ENCODE measurements around the gene IGF2R. TPM values are rescaled to one million over a fixed set of nuclear protein-coding genes. Genes with fewer than 3 reads are reported as not detected.

The IGF2R gene
- total RNA-seq, 1 donor from 2014 or later: 35.1 TPM

DNA sequence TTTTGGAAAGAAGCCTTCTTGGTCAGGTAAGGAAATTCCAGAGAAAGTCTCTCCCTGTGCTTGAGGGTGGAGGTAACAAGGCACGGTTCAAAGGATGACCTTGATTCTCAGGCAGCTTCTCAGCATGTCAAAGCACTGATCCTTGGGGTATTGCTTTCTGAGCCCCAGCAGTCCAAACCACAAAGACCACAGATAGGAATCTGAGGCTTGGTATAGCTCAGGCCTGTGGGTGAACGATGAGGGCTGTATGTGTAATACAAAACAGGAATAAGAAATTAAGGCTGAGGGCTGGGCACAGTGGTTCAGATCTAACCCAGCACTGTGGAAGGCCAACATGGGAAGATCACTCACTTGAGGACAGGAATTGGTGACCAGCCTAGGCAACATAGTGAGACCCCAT is 82.5 kb downstream of the IGF2R start:
- Histone ChIP-seq H4K20me1 (ENCODE audit: low read depth) (no peaks in the 10 kb centered on the region), H3K36me3 (no peaks in the 10 kb centered on the region), H3K4me3 (no peak overlapping the region), H3K9me3 (ENCODE audit: low read depth) (no peaks in the 10 kb centered on the region), H2AFZ (replicated peaks) (no peak overlapping the region), H3F3A (ENCODE audit: low read depth) (no peaks in the 10 kb centered on the region), H3K9ac (no peak overlapping the region), H3K27me3 (no peaks in the 10 kb centered on the region), H3K79me2 (ENCODE audit: low read depth) (no peaks in the 10 kb centered on the region), H3K4me2 (no peak overlapping the region), H3K27ac (no peak overlapping the region), H3K4me1 (no peaks in the 10 kb centered on the region)
- Mint-ChIP-seq H3K9me3 (peaks cover 2% of the 10 kb centered on the region), H3K36me3 (peaks cover 57% of the 10 kb centered on the region), H3K27ac (no peak overlapping the region), H3K4me3 (no peak overlapping the region), H3K27me3 (ENCODE audit: insufficient read depth, low read depth) (peaks cover 3% of the 10 kb centered on the region), H3K4me1 (no peaks in the 10 kb centered on the region)
- TF ChIP-seq EZH2phosphoT487 (IDR thresholded peaks at IDR 0.05) (no peak), EZH2 (IDR thresholded peaks at IDR 0.05) (no peak)
- TF ChIP-seq, protein P1, sequence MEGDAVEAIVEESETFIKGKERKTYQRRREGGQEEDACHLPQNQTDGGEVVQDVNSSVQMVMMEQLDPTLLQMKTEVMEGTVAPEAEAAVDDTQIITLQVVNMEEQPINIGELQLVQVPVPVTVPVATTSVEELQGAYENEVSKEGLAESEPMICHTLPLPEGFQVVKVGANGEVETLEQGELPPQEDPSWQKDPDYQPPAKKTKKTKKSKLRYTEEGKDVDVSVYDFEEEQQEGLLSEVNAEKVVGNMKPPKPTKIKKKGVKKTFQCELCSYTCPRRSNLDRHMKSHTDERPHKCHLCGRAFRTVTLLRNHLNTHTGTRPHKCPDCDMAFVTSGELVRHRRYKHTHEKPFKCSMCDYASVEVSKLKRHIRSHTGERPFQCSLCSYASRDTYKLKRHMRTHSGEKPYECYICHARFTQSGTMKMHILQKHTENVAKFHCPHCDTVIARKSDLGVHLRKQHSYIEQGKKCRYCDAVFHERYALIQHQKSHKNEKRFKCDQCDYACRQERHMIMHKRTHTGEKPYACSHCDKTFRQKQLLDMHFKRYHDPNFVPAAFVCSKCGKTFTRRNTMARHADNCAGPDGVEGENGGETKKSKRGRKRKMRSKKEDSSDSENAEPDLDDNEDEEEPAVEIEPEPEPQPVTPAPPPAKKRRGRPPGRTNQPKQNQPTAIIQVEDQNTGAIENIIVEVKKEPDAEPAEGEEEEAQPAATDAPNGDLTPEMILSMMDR (IDR thresholded peaks at IDR 0.05): no peak
- DNase-seq (ENCODE audit: low spot score): no peak

GRCh38 chr6:160054271-160054670 is 85.4 kb downstream of the IGF2R start:
- no peak overlapping the region for H3K4me3 Mint-ChIP-seq
- no peaks in the 10 kb centered on the region for H3K36me3 ChIP-seq
- no peaks in the 10 kb centered on the region for H3F3A ChIP-seq (ENCODE audit: low read depth)
- peaks cover 2% of the 10 kb centered on the region for H3K9me3 Mint-ChIP-seq
- H2AFZ ChIP-seq (replicated peaks): no peak overlapping the region
- no peaks in the 10 kb centered on the region for H3K4me1 Mint-ChIP-seq
- no peaks in the 10 kb centered on the region for H3K79me2 ChIP-seq (ENCODE audit: low read depth)
- TF ChIP-seq, protein P1 (IDR thresholded peaks at IDR 0.05): no peak
- no peak for TF ChIP-seq EZH2phosphoT487 (IDR thresholded peaks at IDR 0.05)
- TF ChIP-seq EZH2 (IDR thresholded peaks at IDR 0.05): no peak
- H3K4me2 ChIP-seq: no peak overlapping the region
- no peaks in the 10 kb centered on the region for H4K20me1 ChIP-seq (ENCODE audit: low read depth)
- H3K27ac Mint-ChIP-seq: no peak overlapping the region
- H3K9ac ChIP-seq: no peak overlapping the region
- DNase-seq (ENCODE audit: low spot score): no peak
- H3K4me1 ChIP-seq: no peaks in the 10 kb centered on the region
- H3K4me3 ChIP-seq: no peak overlapping the region
- H3K27ac ChIP-seq: no peak overlapping the region
- H3K27me3 Mint-ChIP-seq (ENCODE audit: insufficient read depth, low read depth): peaks cover 5% of the 10 kb centered on the region
- no peaks in the 10 kb centered on the region for H3K27me3 ChIP-seq
- peaks cover 46% of the 10 kb centered on the region for H3K36me3 Mint-ChIP-seq
- H3K9me3 ChIP-seq (ENCODE audit: low read depth): no peaks in the 10 kb centered on the region

DNA sequence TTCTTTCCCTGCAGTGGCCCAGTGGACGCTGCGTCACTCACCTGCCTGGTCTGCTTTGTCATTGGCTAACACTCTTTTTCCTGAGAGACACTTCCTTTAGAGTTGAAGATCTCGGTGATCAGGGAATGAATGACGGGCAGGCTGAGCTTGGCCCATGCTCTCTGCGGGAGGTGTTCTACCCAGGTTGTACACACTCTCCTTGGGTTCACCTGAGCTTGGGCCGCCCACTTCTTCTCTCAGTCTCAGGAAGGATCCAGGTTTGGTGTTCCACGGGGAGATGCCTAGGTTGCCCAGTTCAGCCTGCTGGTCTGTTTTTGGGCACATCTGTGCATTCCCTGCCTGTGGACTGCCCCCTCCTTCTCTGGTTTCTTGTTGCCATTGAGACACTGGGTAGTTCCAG is 86.0 kb downstream of the IGF2R start:
- Histone ChIP-seq H3K79me2 (ENCODE audit: low read depth) (no peaks in the 10 kb centered on the region), H3K4me2 (no peak overlapping the region), H3K36me3 (no peaks in the 10 kb centered on the region), H3F3A (ENCODE audit: low read depth) (no peaks in the 10 kb centered on the region), H3K27ac (no peak overlapping the region), H3K9ac (no peak overlapping the region), H4K20me1 (ENCODE audit: low read depth) (no peaks in the 10 kb centered on the region), H3K9me3 (ENCODE audit: low read depth) (no peaks in the 10 kb centered on the region), H3K4me1 (no peaks in the 10 kb centered on the region), H3K4me3 (no peak overlapping the region), H2AFZ (replicated peaks) (no peak overlapping the region), H3K27me3 (no peaks in the 10 kb centered on the region)
- Mint-ChIP-seq H3K9me3 (peaks cover 2% of the 10 kb centered on the region), H3K27me3 (ENCODE audit: insufficient read depth, low read depth) (peaks cover 5% of the 10 kb centered on the region), H3K36me3 (peaks cover 44% of the 10 kb centered on the region), H3K27ac (no peak overlapping the region), H3K4me3 (no peak overlapping the region), H3K4me1 (no peaks in the 10 kb centered on the region)
- DNase-seq (ENCODE audit: low spot score): no peak
- TF ChIP-seq, protein P1 (IDR thresholded peaks at IDR 0.05): no peak
- TF ChIP-seq EZH2 (IDR thresholded peaks at IDR 0.05) (no peak), EZH2phosphoT487 (IDR thresholded peaks at IDR 0.05) (no peak)

Measured in neural progenitor cell (in vitro differentiated cells).